GM12891 (cell line): ENCODE results near the gene STYXL1.

ENCODE experiments used
- POLR2A ChIP-seq: IDR thresholded peaks from 2 replicates; pipeline ENCODE4 v1.6.1; 2011; ENCODE audit warnings: low read depth, low read length, control low read depth
- POLR2AphosphoS5 ChIP-seq: IDR thresholded peaks from 2 replicates; pipeline ENCODE4 v1.6.1; 2011; ENCODE audit warnings: low read depth, low read length, control low read depth
- SPI1 ChIP-seq: IDR thresholded peaks from 2 replicates; pipeline ENCODE4 v1.6.1; 2011; ENCODE audit warnings: low read depth, low read length, control low read depth
- TAF1 ChIP-seq: IDR thresholded peaks from 2 replicates; pipeline ENCODE4 v1.6.1; 2011; ENCODE audit warnings: low read depth, low read length, control low read depth

DNA sequence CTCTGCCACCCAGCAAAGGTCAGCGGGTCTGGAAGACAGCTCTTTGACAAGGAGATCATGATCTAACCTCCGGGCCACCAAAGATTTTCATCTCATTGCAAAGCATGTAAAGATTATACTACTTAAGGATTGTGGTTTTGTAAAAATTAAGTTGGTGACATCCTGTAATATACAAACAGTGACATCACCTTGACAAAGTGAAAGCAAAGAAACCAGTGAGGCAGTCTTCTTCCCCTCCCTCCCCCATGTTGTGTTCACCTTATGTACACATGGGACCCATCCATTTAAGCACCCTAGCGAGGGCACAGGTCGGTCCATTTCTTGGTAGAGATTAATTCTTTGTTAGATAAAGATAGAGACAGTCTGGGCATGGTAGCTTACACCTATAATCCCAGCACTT, 4.0 kb upstream of the STYXL1 start:
- no peak for TF ChIP-seq POLR2A
- no peak for TF ChIP-seq POLR2AphosphoS5
- no peak for TF ChIP-seq TAF1
- TF ChIP-seq SPI1 = no peak
